ENCODE results near the gene UVRAG. TPM values are rescaled to one million over a fixed set of nuclear protein-coding genes. Genes with fewer than 3 reads are reported as not detected.

Gene UVRAG
- total RNA-seq, 1 donor from 2014 or later, result 17.8 TPM

- H3K36me3 Mint-ChIP-seq (ENCODE audit: unreplicated experiment), result no peaks in the 10 kb centered on the region
- no peaks in the 10 kb centered on the region for H3K9me3 Mint-ChIP-seq (ENCODE audit: unreplicated experiment)
- no peak for DNase-seq
- H3K27me3 Mint-ChIP-seq (ENCODE audit: unreplicated experiment), result no peaks in the 10 kb centered on the region
- H3K4me3 Mint-ChIP-seq (ENCODE audit: unreplicated experiment), result no peak overlapping the region
- H3K4me1 Mint-ChIP-seq (ENCODE audit: low read depth, unreplicated experiment), result no peaks in the 10 kb centered on the region
- TF ChIP-seq CTCF (IDR thresholded peaks at IDR 0.05; ENCODE audit: partially characterized antibody, unreplicated experiment), result no peak
- no peak overlapping the region for H3K27ac Mint-ChIP-seq (ENCODE audit: unreplicated experiment)
These were observed 11.6 kb downstream of the UVRAG start for GRCh38 chr11:75826461-75827230.

- Mint-ChIP-seq H3K27me3 (ENCODE audit: unreplicated experiment) (no peaks in the 10 kb centered on the region), H3K4me1 (ENCODE audit: low read depth, unreplicated experiment) (peaks cover 3% of the 10 kb centered on the region), H3K9me3 (ENCODE audit: unreplicated experiment) (no peaks in the 10 kb centered on the region), H3K27ac (ENCODE audit: unreplicated experiment) (no peak overlapping the region), H3K4me3 (ENCODE audit: unreplicated experiment) (no peak overlapping the region), H3K36me3 (ENCODE audit: unreplicated experiment) (no peaks in the 10 kb centered on the region)
- TF ChIP-seq CTCF (IDR thresholded peaks at IDR 0.05; ENCODE audit: partially characterized antibody, unreplicated experiment), result no peak
- DNase-seq, result no peak
These were observed 12.6 kb downstream of the UVRAG start for GRCh38 chr11:75827562-75827961.

- Mint-ChIP-seq H3K4me1 (ENCODE audit: low read depth, unreplicated experiment) (peaks cover 3% of the 10 kb centered on the region), H3K27me3 (ENCODE audit: unreplicated experiment) (no peaks in the 10 kb centered on the region), H3K4me3 (ENCODE audit: unreplicated experiment) (no peak overlapping the region), H3K36me3 (ENCODE audit: unreplicated experiment) (no peaks in the 10 kb centered on the region), H3K27ac (ENCODE audit: unreplicated experiment) (no peak overlapping the region), H3K9me3 (ENCODE audit: unreplicated experiment) (no peaks in the 10 kb centered on the region)
- TF ChIP-seq CTCF (IDR thresholded peaks at IDR 0.05; ENCODE audit: partially characterized antibody, unreplicated experiment), result no peak
- no peak for DNase-seq
These were observed 17.0 kb downstream of the UVRAG start for GRCh38 chr11:75831915-75832502.

- Mint-ChIP-seq H3K9me3 (ENCODE audit: unreplicated experiment) (no peaks in the 10 kb centered on the region), H3K27ac (ENCODE audit: unreplicated experiment) (no peak overlapping the region), H3K4me3 (ENCODE audit: unreplicated experiment) (no peak overlapping the region), H3K36me3 (ENCODE audit: unreplicated experiment) (no peaks in the 10 kb centered on the region), H3K4me1 (ENCODE audit: low read depth, unreplicated experiment) (peaks cover 4% of the 10 kb centered on the region), H3K27me3 (ENCODE audit: unreplicated experiment) (no peaks in the 10 kb centered on the region)
- DNase-seq, result no peak
- no peak for TF ChIP-seq CTCF (IDR thresholded peaks at IDR 0.05; ENCODE audit: partially characterized antibody, unreplicated experiment)
These were observed 19.7 kb downstream of the UVRAG start for GRCh38 chr11:75834728-75835127.

- DNase-seq, result no peak
- Mint-ChIP-seq H3K4me3 (ENCODE audit: unreplicated experiment) (no peak overlapping the region), H3K4me1 (ENCODE audit: low read depth, unreplicated experiment) (peaks cover 4% of the 10 kb centered on the region), H3K9me3 (ENCODE audit: unreplicated experiment) (no peaks in the 10 kb centered on the region), H3K27me3 (ENCODE audit: unreplicated experiment) (no peaks in the 10 kb centered on the region), H3K36me3 (ENCODE audit: unreplicated experiment) (no peaks in the 10 kb centered on the region), H3K27ac (ENCODE audit: unreplicated experiment) (no peak overlapping the region)
- TF ChIP-seq CTCF (IDR thresholded peaks at IDR 0.05; ENCODE audit: partially characterized antibody, unreplicated experiment), result no peak
These were observed 21.4 kb downstream of the UVRAG start for GRCh38 chr11:75836417-75836816.

Measured in glutamatergic neuron (in vitro differentiated cells).